ENCODE results near the gene IL1RAPL1. TPM values are rescaled to one million over a fixed set of nuclear protein-coding genes. Genes with fewer than 3 reads are reported as not detected.
"Not testable (repeated sequence)": the region's sequence is repeated elsewhere in the genome, so short reads cannot be mapped to it uniquely, and the experiment has no call there.

IL1RAPL1 gene
- total RNA-seq, 1 experiment from 2014 or later, result 0.66 TPM

DNA sequence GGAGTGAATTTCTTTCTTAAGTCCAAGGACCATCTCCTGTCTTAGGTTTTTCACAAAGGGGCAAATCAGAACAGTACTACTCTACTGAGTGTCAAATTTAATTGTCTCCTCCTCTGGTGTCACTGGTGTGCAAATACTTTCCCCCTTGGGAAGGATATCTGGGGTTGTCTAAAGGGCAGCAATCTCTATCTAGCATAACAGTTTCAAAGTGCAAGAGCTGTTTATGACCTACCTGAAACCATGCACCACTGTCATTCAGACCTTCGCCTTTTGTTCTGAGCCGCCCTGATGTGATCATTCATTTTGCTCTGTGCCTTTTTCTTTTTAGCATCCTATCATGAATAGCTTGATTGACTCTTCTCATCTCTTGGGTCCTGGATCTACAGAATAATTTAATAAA, 39.3 kb downstream of the IL1RAPL1 start:
- DNase-seq (ENCODE audit: low spot score), result no peak

DNA sequence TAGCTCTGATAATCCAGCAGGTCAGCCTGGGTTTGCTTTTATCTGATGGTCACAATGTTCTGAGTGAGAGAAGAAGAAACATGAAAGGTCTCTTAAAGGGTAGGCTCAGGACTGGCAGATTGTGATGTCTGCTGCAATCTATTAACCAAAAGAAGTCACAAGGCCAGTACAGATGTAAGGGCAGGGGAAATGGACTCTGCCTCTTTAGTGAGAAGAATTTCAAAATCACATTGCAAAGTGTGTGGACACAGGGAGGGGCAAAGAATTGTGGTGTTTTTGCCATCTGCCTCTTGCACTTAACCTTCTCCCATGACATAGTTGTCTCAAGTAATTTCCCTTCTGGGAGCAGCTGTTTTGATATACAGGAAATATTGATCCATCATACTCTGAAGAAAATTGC, 40.9 kb downstream of the IL1RAPL1 start:
- no peak for DNase-seq (ENCODE audit: low spot score)

DNA sequence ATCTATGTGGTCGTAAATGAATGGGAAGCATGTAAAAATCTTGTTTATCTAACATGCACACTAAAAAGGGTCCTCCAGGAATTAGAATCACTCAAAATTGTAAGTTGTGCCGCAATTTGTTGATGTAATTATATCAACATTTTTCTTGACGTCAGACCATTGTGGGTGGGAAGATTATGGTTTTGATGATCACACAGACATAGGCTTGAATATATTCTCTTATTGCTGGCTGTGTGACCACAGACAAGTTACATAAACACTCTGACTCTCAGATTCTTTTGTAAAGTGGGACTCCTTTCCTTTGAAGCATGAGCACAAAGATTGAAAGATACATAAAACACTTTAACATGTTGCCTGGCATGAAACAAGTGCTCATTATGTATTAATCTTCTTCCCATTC, 51.5 kb downstream of the IL1RAPL1 start:
- no peak for DNase-seq (ENCODE audit: low spot score)

DNA sequence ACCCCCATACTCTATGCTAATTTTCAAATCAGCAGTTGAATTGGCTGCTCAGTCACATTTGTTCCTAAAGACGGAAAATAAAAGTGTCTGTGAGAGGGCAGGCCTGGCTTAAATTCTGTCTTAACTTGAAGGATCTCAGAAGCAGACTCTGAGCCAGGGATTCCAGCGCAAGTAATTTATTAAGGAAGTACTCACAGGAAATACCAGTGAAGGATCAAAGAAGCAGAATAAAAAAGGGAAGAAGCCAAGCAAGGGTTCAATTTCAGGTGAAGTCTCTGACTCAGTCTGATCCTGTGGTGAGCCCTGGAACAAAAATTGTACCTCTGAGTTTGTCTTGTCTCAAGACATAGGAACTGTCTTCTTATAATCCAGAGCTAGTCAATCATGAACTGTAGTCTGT, 52.2 kb downstream of the IL1RAPL1 start:
- DNase-seq (ENCODE audit: low spot score), result no peak

DNA sequence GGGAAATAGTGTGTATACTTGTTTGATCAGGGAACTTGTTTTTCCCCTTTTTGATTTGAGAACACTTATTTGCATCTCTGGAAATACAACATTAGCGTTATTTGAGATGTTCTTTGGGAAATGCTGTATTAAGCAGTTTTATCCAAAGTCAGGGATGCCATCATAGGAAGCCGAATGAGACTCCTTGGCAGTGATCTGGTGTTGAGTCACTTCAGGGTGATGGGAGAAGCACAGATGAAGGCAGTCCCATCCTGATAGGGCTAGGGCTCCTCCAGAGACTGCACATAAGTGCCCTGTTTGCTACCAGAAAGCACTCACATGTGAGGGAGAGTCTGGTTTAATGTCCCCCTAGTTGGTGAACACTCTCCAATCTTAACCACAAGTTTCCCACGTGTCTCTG, 62.3 kb downstream of the IL1RAPL1 start:
- DNase-seq (ENCODE audit: low spot score), result no peak

DNA sequence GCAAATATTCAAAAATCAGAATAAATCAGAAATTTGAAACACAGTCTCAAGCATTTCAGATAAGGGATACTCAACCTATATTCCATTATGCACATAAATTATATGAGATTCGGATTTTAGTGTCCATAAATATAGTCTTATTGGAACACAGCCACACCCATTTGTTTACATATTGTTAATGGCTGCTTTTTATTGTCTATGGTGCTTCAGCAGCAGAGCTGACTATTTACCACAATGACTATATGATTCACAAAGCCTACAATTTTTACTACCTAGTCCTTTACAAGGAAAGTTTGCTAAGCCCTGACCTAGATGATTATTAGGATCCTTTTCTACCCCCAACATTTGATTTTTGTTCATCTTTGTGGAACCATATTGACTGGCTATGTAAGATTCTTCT, 63.9 kb downstream of the IL1RAPL1 start:
- no peak for DNase-seq (ENCODE audit: low spot score)

DNA sequence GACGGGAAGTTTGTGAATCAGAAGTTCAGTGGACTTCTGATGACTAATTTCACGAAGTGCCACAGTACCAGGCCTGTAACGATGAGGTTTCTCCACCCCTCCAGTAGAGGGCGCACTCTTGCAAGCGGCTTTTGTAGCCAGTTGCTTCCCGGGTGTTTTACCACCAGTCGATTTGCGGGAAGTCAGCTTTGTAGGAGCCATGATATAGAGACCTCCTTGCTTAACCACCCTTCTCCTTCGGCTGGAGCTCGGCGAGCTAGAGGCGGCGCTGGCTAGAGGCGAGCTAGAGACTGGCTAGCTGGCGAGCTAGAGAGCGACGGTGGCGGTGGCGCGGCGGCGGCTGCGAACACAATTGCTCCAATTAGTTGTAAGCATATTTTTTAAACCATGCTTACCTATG, 72.0 kb downstream of the IL1RAPL1 start:
- DNase-seq (ENCODE audit: low spot score), result no peak

DNA sequence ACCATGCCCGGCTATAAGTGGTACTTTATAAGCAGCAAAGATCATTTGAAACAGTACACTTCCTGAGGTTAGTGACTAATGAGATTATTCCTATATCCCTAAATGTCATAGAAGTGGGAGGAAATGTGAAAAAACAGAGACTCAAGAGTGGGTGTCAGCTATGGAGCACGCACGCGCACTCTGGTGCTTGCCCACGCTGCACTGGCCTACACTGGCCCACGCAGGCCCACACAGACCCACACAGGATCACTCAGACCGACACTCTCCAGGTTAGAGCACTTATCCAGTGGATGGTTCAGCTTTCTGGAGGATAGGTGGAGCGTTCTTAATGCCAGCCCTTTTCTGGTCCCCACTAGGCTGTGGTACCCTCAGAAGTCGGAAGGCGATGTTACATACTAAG, 78.5 kb downstream of the IL1RAPL1 start:
- no peak for DNase-seq (ENCODE audit: low spot score)

DNA sequence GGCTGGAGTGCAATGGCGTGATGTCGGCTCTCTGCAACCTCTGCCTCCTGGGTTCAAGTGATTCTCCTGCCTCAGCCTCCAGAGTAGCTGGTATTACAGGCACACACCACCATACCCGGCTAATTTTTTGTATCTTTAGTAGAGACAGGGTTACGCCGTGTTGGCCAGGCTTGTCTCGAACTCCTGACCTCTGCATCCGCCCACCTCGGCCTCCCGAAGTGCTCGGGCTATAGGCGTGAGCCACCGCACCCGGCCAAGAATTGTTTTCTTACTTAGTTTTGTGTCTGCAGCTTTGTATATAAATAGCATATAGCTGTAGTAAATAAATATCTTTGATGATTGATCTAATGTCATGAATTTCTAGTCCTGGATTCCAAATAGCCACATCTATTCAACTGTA, 81.1 kb downstream of the IL1RAPL1 start:
- no peak for DNase-seq (ENCODE audit: low spot score)

DNA sequence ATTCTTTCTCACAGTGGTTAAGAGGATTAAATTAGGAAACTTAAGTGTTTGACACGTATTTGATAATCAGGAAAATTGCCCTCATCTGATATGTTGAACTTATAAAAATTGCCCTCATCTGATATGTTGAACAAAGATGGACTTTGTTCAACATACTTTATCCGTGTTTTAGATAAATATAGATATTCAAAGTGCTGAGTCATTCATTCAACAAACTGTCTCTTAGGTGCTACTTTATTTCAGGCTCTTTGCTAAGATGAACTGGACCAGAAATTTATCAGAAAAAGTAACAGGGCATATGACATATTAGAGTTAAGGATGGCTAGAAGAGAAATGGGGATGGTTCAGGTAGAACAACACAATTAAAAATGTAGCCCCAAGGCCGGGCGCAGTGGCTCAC, 81.7 kb downstream of the IL1RAPL1 start:
- no peak for DNase-seq (ENCODE audit: low spot score)

DNA sequence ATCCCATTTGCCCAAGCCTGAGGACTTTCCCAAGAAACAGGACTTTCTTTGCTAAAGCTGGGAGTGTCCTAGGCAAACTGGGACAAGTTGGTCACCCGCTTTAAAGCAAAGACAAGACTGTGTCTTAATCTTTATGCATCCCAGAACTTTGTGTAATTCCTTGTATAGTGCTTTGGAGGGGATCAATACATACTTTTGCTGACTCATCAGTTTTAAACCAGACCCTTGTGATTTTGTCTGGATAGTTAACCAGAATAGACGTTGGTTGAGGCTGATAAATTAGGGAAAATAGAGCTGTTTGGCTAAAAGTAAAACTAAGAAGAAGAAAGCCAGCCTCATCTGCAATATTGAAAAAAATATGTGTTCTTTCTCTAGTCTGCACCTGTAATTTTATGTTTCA, 82.8 kb downstream of the IL1RAPL1 start:
- no peak for DNase-seq (ENCODE audit: low spot score)

DNA sequence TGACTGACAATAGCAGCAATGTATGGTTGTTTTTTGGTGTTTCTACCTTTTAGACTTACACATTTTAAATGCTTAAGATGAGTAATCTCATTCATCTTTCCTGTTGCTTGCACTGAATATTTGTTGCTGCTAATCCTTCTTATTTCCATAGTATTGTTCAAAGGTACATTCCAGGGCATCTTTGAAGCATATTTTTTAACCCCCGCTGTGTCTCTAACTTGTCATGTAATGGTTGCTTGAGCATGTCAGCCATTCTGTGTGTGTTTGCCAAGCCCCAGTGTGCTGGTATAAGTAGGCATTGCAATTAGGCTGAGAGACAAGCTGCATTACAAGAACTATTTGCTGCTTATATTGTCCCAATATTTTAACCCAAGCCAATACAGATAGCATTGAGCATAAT, 87.9 kb downstream of the IL1RAPL1 start:
- no peak for DNase-seq (ENCODE audit: low spot score)

DNA sequence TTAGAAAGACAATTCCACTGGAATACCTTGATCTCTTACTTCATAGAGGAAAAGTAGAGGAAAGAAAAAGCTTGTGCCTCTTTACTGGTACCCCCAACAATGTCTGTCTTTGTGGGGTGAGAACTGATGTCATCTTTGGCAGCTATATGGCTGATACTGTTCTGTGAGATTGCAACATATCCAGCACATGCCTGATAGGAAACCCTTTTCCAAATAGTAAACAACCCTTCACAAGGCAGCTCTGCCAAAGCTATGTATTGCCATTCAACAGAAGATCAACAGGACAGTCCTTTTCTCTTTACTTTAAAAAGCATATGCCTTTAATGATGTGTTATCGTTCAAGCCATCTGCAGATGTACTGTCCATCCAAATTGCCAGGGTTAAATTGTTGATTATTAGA, 105.9 kb downstream of the IL1RAPL1 start:
- DNase-seq (ENCODE audit: low spot score), result no peak

DNA sequence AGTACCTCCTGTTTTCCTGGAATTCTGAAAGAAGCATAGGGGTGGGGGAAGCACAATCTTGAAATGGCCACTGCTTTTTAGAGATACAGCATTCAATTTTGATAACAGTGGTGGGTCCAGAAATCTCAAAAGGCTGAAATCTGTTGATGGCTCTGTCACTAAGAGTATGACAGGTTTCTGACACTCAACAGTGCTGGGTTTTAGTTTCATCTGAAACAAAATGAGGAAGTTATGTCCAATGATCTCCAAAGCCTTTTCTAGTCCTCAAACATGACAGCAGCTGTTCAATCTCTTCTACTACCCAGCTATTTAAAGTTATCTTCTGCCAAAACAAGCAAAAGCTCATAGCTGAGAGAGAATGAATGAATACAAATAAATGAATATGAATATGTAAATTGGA, 110.5 kb downstream of the IL1RAPL1 start:
- DNase-seq (ENCODE audit: low spot score), result no peak

DNA sequence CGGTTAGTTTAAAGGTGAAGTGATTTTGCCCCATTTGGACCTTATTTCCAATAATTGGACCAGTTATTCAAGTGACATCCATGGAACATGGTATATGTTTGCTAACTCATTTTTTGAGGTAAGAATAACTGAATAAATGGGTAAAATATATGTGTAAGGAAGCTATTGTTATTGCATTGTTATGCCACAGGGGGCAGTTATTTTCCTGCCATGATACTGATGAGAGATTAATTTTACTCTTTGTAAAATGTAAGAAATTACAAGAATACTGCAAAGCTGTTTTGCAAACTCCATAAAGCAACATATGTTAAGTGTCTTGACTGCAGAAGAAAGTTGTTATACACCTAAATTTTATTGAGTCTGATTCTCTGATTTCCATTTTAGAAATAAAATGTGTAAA, 114.0 kb downstream of the IL1RAPL1 start:
- no peak for DNase-seq (ENCODE audit: low spot score)

DNA sequence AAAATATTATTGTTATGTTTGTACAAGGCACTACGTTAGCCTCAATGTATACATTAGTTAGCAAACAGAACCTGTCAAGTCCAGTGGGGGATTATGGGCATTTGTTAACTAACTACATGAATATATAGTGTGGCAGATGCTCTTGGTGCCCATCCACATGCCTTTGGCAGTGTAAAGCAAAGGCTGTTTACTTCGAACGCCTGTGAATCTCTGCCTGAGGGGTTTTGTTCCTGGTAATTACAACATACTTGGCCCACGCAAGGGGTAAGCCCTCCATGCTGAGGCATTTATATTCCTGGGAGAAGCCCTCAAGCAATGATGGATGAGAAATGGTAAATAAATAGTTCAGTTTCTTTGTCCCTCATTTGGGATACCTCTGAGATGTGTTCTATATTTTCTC, 119.7 kb downstream of the IL1RAPL1 start:
- no peak for DNase-seq (ENCODE audit: low spot score)

DNA sequence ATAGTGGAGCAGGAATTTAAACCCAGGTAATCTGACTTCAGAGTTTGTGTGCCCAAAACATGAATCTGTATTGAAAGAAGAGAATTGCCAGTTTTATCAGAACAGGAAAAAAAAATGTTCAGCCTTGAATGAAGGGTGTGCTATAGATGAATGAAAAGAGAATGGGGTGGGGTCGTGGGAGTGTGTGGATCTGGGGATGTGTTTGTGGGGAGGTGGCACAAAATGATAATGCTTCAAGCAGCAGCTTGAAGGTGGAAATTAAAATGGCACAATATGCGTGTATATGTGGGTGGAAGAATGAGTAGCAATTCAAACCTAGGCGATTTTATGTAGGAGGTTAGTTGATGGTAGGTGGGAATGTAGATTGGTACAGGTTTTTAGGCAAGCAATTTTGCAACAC, 122.2 kb downstream of the IL1RAPL1 start:
- no peak for DNase-seq (ENCODE audit: low spot score)

DNA sequence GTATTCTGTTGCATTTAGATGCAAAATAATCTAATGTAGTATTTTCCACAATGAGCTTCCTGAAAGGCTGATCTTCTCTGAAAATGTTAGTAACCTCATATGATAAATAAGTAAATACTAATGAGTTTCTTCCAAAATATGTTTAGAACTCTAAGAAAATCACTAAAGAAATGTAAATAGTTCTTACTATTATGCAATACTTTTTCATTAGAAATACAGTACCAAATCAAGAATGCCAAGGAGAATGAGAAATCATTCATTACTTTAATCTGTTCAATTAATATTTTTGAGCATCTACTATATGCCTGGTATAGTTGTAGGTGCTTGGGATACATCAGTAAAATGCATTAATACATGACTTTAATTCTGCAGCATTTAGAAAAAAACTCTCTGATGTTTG, 130.6 kb downstream of the IL1RAPL1 start:
- DNase-seq (ENCODE audit: low spot score), result no peak

DNA sequence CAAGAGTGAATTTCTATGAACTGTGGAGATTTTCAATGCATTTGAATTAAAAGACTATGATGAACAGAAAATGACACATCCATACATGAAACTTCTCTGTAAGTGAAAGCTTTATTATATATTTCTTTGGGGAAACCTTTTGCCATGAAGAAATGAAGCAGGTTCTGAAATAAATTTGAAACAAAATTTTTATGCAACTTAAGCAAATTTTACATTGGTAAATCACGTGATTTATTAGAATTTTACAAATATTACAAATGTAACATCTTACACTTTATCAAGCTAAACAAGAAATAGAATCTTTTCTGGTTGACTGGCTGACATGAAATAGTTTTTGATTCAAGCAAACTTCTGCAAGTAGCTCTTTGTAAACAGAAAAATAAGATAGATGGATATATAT, 131.2 kb downstream of the IL1RAPL1 start:
- no peak for DNase-seq (ENCODE audit: low spot score)

DNA sequence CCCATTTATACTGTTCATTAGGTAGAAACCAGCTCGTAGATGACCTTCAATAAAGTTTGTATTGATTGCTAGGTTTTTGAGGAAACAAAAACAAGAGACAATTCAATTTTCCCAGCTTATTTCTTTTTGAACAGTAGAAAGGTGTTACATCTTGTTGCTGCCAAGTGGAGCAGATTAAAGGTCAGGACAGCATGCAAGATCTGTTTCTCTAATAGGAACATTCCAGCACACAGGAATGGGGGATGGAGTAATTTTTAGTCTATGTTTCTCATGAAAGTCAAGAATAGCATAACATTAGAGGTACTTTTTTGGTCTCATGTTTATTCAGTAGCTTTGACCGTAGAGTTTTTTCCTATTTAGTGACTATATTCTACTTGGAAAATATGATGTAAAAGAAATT, 132.4 kb downstream of the IL1RAPL1 start:
- no peak for DNase-seq (ENCODE audit: low spot score)

DNA sequence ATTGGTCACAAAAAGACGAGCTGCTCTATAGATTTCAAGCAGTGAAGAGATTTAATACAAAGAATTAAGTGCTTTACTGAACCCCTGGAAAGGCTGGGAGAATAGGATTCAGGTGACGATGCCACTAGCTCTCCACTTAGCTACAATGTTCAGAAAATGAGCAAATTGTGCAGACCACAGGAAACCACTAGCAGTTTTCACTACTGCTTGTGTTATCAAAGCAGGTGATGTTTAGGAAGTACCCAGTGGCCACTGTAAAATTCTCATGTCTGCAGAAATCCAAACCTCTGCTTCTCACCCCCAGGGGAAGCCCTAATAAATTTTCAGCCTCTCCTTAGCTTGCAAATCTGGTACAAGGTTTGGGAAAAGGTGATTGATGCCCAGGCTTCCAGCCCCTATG, 165.1 kb downstream of the IL1RAPL1 start:
- DNase-seq (ENCODE audit: low spot score), result no peak

DNA sequence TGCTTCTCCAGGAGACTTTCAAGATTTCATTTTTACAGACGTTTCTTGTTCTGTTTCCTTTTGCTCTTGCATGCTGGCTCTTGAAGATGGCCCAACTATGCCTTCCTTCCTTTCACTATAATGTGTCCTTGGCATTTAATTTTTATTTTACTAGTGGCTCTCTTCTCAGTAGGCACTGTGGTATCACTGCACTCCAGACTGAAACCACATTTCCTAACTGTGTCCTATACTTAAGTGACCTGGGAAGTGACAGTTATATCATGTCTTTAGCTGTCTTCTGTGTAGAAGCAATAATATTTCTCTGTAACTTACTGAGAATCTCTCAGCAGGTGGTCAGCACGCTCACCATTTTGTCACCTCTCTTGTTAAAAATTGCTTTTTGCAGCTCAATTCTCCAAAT, 168.9 kb downstream of the IL1RAPL1 start:
- no peak for DNase-seq (ENCODE audit: low spot score)

DNA sequence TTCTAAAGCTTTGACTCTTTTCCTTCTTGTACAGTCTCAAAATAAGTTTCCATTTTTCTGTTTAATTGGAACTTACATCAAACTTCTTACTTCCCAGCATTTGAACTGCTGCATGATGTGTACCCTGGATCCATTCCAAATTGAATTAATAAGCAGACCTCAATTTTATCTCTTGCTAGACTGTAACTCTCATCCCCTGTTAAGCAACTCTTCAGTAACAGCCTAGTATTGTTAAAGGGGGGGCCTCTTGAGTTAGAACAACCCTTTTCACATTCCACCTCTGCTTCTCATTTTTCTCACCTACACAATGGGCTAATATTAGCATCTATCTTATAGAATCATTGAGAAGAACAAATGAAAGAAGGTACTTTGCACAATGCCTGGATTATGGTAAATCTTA, 169.4 kb downstream of the IL1RAPL1 start:
- DNase-seq (ENCODE audit: low spot score), result no peak

DNA sequence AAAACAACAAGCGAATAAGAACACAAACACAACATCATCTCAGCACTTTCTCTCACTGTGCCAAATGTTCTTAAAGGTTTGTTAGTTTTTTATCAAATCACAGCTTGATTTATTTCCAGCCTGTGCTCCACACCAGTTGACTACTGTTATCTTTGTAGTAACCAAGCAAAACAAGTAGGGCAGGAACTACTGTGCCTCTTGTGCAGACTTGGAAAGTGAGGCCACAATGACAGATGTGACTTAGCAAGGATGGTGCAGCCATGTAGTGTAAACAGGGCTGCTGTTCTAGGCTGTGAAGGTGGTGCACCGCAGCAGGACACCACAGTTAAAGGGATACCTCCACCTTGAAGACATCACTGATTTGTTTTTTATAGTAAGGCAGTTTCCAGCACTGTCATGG, 170.0 kb downstream of the IL1RAPL1 start:
- DNase-seq (ENCODE audit: low spot score), result no peak

DNA sequence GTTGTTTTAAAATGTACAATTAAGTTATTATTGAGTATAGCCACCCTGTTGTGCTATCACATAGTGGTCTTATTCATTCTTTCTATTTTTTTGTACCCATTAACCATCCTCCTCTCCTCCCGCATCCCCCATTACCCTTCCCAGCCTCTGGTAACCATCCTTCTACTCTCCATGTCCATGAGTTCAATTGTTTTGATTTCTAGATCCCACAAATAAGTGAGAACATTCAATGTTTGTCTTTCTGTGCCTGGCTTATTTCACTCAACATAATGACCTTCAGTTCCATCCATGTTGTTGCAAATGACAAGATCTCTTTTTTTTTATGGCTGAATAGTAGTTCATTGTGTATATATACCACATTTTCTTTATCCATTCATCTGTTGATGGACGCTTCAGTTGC, 179.3 kb downstream of the IL1RAPL1 start:
- not testable (repeated sequence) for DNase-seq (ENCODE audit: low spot score)
